Osteoblast (primary cell): ENCODE data around the gene NHSL2. TPM values are rescaled to one million over a fixed set of nuclear protein-coding genes. Genes with fewer than 3 reads are reported as not detected.

Experiments used
- DNase-seq: peaks from one replicate; pipeline ENCODE4 v3.0.0; 2011; ENCODE audit warnings: low spot score, mixed read lengths; ENCODE audit not compliant: insufficient read length; ENCODE audit errors: missing footprints
- H2AFZ ChIP-seq: 2 replicates; pipeline ENCODE4 v1.6.0; 2011; ENCODE audit warnings: mild to moderate bottlenecking, low read length
- H3K27ac ChIP-seq: 2 replicates; pipeline ENCODE4 v1.5.1; 2011; ENCODE audit warnings: mild to moderate bottlenecking, low read depth, low read length, moderate library complexity
- H3K27me3 ChIP-seq: 2 replicates; pipeline ENCODE4 v1.6.0; 2012; ENCODE audit warnings: mild to moderate bottlenecking, control low read depth, inconsistent platforms, low read length, moderate library complexity; ENCODE audit not compliant: insufficient read depth
- H3K36me3 ChIP-seq: 2 replicates; pipeline ENCODE4 v1.5.1; 2011; ENCODE audit warnings: mild to moderate bottlenecking, low read length, control low read depth, moderate library complexity; ENCODE audit not compliant: insufficient read depth
- H3K4me1 ChIP-seq: 2 replicates; pipeline ENCODE4 v1.5.1; 2011; ENCODE audit warnings: mild to moderate bottlenecking, low read length, control low read depth, moderate library complexity; ENCODE audit not compliant: insufficient read depth
- H3K4me2 ChIP-seq: 2 replicates; pipeline ENCODE4 v1.6.0; 2011; ENCODE audit warnings: mild to moderate bottlenecking, low read length; ENCODE audit not compliant: insufficient read depth
- H3K4me3 ChIP-seq: fragments of 200-600 bp; sonication (generic); 3 replicates; pipeline ENCODE4 v1.5.1; 2012; ENCODE audit warnings: mild to moderate bottlenecking, low read length, inconsistent platforms; ENCODE audit not compliant: insufficient read depth
- H3K79me2 ChIP-seq: 2 replicates; pipeline ENCODE4 v1.6.0; 2012; ENCODE audit warnings: mild to moderate bottlenecking, low read length, control low read depth, inconsistent platforms; ENCODE audit not compliant: insufficient read depth
- H3K9me3 ChIP-seq: 2 replicates; pipeline ENCODE4 v1.5.1; 2011; ENCODE audit warnings: low read depth, low read length, control low read depth
- H4K20me1 ChIP-seq: 2 replicates; pipeline ENCODE4 v1.6.0; 2012; ENCODE audit warnings: mild to moderate bottlenecking, low read length, control low read depth; ENCODE audit not compliant: insufficient read depth
- total RNA-seq: library from RNA; depleted of rRNA; stranded (reverse); fragments of >200 nt; gene quantifications from 2 replicates; pipeline ENCODE4 v1.2.3, GENCODE V29; 2012
- TF ChIP-seq, protein P1 (sequence below): IDR thresholded peaks from 2 replicates; pipeline ENCODE4 v1.5.1; 2011; ENCODE audit warnings: mild to moderate bottlenecking, low read depth, low read length, moderate library complexity; ENCODE audit errors: extremely low read depth

Gene NHSL2
- total RNA-seq, 1 donor: 1.1 TPM

DNA sequence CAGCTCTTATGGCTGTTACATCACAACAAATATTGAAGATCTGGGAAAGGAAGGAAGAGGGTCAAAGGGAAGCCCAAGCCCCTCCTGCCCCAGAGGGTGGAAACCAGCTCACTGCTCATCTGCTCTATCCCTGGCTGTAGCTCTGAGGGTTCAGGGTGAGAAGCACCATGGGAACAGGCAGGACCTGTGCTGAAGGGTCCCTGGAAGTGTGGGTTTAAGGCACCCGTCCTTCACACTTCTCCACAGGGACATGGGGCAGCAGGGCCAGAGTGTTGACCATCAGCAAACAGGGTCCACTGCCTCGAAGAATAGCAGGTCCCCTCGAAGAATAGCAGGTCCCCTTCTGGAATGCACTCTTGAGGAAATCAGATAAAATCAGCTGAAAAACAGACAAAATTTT is 216.7 kb downstream of the NHSL2 start:
- Histone ChIP-seq H3K79me2 (no peaks in the 10 kb centered on the region), H3K4me3 (no peak overlapping the region), H3K9me3 (no peaks in the 10 kb centered on the region), H3K4me2 (no peak overlapping the region), H3K27me3 (peaks cover 35% of the 10 kb centered on the region), H4K20me1 (no peaks in the 10 kb centered on the region), H3K27ac (no peak overlapping the region), H2AFZ (no peak overlapping the region), H3K4me1 (peaks cover 22% of the 10 kb centered on the region), H3K36me3 (no peaks in the 10 kb centered on the region)
- peak; percentile 49 for DNase-seq
- TF ChIP-seq, protein P1, sequence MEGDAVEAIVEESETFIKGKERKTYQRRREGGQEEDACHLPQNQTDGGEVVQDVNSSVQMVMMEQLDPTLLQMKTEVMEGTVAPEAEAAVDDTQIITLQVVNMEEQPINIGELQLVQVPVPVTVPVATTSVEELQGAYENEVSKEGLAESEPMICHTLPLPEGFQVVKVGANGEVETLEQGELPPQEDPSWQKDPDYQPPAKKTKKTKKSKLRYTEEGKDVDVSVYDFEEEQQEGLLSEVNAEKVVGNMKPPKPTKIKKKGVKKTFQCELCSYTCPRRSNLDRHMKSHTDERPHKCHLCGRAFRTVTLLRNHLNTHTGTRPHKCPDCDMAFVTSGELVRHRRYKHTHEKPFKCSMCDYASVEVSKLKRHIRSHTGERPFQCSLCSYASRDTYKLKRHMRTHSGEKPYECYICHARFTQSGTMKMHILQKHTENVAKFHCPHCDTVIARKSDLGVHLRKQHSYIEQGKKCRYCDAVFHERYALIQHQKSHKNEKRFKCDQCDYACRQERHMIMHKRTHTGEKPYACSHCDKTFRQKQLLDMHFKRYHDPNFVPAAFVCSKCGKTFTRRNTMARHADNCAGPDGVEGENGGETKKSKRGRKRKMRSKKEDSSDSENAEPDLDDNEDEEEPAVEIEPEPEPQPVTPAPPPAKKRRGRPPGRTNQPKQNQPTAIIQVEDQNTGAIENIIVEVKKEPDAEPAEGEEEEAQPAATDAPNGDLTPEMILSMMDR: no peak

- no peaks in the 10 kb centered on the region for H3K9me3 ChIP-seq
- H3K4me2 ChIP-seq: no peak overlapping the region
- no peak overlapping the region for H2AFZ ChIP-seq
- H3K36me3 ChIP-seq: no peaks in the 10 kb centered on the region
- no peaks in the 10 kb centered on the region for H4K20me1 ChIP-seq
- no peak overlapping the region for H3K4me3 ChIP-seq
- H3K4me1 ChIP-seq: peaks cover 24% of the 10 kb centered on the region
- H3K27me3 ChIP-seq: peaks cover 40% of the 10 kb centered on the region
- peak; percentile 57 for DNase-seq
- TF ChIP-seq, protein P1: no peak
- H3K79me2 ChIP-seq: no peaks in the 10 kb centered on the region
- H3K27ac ChIP-seq: no peak overlapping the region
Measured at GRCh38 chrX:72128183-72128834, 217.7 kb downstream of the NHSL2 start.

DNA sequence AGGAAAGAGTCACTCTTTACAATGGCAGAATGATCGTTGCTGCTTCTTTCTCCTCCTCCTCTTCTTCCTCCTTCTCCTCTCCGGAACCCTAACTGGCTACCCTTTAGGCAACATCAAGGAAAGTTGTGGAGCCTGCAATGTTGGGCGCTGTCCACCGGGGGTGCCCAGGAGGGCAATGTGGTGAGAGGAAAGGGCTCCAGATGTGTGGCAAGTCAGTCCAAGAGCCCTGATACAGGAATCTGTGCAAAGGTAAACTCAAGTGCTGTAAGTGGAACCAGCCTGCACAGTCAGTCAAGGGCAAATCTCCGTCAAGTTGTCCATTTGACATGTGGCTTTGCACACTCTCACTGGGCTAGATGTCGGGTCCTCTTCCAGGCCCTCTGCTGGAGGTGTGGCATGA is 218.2 kb downstream of the NHSL2 start:
- Histone ChIP-seq H4K20me1 (no peaks in the 10 kb centered on the region), H3K9me3 (no peaks in the 10 kb centered on the region), H3K27me3 (peaks cover 40% of the 10 kb centered on the region), H3K79me2 (no peaks in the 10 kb centered on the region), H3K4me3 (no peak overlapping the region), H3K4me2 (no peak overlapping the region), H3K4me1 (peaks cover 21% of the 10 kb centered on the region), H3K27ac (no peak overlapping the region), H2AFZ (no peak overlapping the region), H3K36me3 (no peaks in the 10 kb centered on the region)
- TF ChIP-seq, protein P1: peak; percentile 49
- peak; percentile 74 for DNase-seq

GRCh38 chrX:72129661-72130060 is 219.0 kb downstream of the NHSL2 start:
- Histone ChIP-seq H3K4me1 (peaks cover 18% of the 10 kb centered on the region), H3K9me3 (no peaks in the 10 kb centered on the region), H2AFZ (no peak overlapping the region), H4K20me1 (no peaks in the 10 kb centered on the region), H3K36me3 (no peaks in the 10 kb centered on the region), H3K27ac (no peak overlapping the region), H3K4me3 (no peak overlapping the region), H3K79me2 (no peaks in the 10 kb centered on the region), H3K4me2 (no peak overlapping the region), H3K27me3 (peaks cover 35% of the 10 kb centered on the region)
- TF ChIP-seq, protein P1: no peak
- no peak for DNase-seq
